Umbilical cord (tissue), 2 donors: ENCODE data around the gene DNM3. TPM values are rescaled to one million over a fixed set of nuclear protein-coding genes. Genes with fewer than 3 reads are reported as not detected.
"Not testable (repeated sequence)": the region's sequence is repeated elsewhere in the genome, so short reads cannot be mapped to it uniquely, and the experiment has no call there.

Experiments
- DNase-seq: peaks from one replicate; pipeline ENCODE4 v3.0.0-alpha.2; 2015; ENCODE audit warnings: low spot score
- total RNA-seq: library from RNA; depleted of rRNA; stranded (reverse); fragments of >200 nt; gene quantifications from one replicate; pipeline ENCODE4 v1.2.3, GENCODE V29; 2014; ENCODE audit warnings: low replicate concordance; ENCODE audit not compliant: insufficient read depth

Gene DNM3
- total RNA-seq, 1 donor from 2014 or later, result 6.7 TPM

DNA sequence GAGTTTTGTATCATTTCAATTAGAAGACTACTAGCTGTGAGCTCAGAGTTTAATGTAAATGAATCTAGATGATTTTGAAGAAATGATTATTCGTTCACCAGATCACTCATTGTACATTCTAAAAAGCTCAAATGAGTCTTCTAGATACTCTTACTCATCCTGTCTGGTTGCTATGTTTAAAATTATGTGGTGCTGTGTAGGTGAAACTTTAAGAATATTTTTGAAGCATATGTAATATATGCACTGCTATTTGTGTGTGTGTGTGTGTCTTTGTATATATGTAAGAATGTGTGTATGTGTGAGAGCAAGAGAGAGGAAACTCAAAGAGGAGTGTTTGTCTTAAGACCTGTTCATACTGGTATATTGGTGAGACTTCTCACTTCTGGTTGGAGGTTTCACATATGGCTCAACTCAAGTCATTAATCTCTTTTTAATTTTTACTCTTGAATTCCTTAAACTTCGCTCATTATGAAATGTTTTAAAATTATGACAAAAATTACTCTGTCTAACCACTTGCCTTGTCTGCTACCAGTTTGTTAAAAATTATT lies 570.6 kb downstream of the DNM3 start:
- no peak for DNase-seq

DNA sequence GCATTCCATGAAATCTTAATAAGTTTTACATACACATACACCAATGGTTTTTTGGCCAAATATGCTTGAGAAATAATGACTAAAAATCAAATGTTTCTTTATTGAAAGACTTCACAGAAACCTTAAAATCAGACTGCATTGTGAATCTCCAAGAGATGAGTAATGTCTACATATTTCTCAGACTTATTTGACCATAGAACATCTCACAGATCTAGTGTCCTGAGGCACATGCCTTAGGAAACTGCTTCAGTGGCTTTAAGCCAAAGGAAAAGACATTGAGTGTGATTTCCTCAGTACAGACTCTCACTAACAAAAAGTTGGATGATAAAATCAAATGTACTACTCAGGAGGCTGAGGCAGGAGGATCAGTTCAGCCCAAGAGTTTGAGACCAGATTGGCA lies 573.0 kb downstream of the DNM3 start:
- no peak for DNase-seq

DNA sequence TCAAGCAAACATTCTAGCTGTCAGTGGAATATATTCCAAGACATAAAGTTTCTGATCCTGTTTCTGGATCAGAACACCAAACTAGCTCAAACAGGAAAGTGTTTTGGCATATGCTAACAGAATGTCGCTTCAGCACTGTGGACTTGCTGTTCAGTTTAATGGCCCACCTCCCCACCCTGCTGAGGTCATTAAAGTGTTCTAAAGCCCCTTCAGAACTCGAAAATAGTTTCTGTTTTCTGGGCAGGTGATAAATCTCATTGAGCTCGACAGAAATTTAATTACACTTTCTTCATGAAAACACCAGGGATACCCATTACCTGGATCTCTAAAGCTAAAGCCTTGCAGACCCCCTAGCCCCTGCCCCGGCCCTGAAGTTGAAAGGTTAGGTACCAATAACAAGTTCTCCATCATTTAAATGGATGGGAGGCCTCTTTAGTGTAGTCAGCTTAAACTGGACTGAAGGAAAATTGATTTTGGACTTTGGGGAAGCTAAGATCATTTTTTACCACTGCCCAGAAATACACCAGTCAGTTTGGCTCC lies 575.3 kb downstream of the DNM3 start:
- DNase-seq, result no peak

DNA sequence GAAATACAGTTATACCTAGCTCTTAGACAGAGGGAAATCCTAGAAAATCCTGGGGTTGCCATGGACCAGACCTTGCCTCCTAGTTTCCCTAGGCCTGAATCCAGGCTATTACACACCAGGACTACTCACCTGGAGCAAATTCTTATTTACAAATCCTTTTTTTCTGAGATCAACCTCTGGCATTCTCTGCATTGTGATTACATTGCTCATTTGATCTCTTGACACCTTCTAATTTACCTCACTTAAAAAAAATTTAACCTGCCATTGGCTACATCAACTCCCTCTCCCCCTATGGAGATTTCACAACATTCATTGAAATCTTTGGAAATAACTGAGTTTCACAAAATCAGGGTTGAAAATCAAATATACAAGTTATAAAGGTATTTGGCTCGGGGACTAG lies 576.3 kb downstream of the DNM3 start:
- no peak for DNase-seq

GRCh38 chr1:172420385-172420784 lies 579.1 kb downstream of the DNM3 start, which contains the start of gene C1orf105:
C1orf105 (plus strand) TSS chr1:172420685; CDS start chr1:172420886, 201 bp downstream.
- DNase-seq, result no peak

GRCh38 chr1:172421974-172422604 lies 580.8 kb downstream of the DNM3 start:
- DNase-seq, result no peak

GRCh38 chr1:172423336-172423735 lies 582.0 kb downstream of the DNM3 start:
- DNase-seq, result no peak

DNA sequence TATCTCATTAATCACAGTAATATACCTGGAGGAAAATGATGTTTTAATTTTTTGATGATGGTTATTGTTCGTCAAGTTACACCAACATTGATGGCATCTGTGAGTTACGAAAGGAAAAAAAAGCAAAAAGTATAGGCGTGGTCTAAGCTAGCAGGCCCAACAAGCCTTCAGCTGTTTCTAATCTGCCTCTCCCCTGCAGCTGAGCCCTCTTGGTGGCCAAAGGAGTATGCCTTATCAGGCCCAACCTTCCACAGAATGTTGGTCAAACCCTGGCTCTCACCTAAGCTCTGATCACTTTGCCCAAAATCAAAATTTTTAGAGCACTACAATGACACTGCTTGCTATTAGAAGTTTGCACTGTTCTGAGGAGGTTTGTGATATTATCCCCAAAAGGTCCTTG lies 584.0 kb downstream of the DNM3 start:
- no peak for DNase-seq

- DNase-seq, result no peak
These were observed 585.9 kb downstream of the DNM3 start for GRCh38 chr1:172427191-172427590.

DNA sequence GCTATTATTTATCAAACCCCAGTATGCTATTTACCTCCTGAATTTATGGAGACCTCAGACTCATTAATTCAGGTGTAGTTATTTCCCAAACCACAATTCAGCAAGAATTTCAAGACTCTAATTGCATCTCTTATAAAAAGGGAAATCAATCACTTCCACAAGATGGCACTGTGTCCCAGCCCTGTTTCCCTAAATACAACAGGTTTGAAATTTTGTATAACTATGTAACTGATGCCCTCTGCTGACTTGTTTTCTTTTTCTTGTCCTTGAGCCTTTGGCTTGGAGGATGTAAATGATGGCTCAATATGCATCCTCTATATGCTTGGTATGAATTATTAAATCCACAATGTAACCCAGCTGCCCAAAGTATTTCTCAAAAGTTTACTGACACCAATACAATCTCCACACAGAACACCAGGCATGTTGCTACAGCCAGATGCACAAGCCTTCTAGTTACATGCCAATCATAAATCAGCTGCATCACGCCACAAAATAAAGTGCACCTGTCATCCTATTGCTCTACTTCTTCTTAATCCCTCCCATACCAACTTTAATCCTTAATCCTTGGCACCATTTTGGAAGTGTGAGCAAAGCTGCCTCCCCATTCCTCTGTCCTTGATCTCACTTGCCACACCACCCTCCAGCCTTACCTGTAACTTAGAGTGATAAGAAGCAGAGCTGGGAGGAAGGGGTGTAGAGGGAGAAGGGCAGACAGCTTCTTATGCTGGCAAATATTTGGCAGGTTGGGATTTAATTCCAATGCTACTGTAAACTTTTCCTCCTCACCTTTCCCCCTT lies 588.2 kb downstream of the DNM3 start:
- peak; percentile 83 for DNase-seq

GRCh38 chr1:172430128-172430454 lies 588.8 kb downstream of the DNM3 start:
- no peak for DNase-seq

DNA sequence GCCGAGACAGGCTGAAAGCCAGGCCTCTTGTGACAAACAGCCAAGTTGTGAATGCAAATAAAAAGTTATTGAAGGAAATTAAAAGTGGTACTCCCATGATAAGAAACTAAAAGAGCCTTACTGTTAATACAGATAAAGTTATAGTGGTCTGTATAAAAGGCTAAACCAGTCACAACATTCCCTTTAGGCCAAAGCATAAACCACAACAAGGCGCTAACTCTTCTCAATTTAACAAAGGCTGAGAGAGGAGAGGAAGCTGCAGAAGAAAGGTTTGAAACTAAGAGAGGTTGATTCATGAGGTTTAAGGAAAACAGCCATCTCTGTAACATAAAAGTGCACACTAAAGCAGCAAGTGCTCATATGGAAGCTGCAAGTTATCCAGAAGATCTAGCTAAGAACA lies 589.9 kb downstream of the DNM3 start:
- no peak for DNase-seq

DNA sequence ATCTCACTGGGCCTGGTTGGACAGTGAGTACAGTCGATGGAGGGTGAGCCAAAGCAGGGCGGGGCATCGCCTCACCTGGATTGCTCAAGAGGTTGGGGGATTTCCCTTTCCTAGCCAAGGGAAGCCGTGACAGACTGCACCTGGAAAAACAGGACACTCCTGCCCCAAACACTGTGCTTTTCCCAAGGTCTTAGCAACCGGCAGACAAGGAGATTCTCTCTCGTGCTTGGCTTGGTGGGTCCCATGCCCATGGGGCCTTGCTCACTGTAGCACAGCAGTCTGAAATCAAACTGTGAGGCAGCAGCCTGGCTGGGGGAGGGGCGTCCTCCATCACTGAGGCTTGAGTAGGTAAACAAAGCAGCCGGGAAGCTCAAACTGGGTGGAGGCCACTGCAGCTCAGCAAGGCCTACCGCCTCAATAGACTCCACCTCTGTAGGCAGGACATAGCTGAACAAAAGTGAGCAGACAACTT lies 590.5 kb downstream of the DNM3 start:
- DNase-seq, result no peak

GRCh38 chr1:172437183-172437582 lies 595.9 kb downstream of the DNM3 start:
- not testable (repeated sequence) for DNase-seq

GRCh38 chr1:172442404-172442803 lies 601.1 kb downstream of the DNM3 start:
- DNase-seq, result no peak

GRCh38 chr1:172442843-172443565 lies 601.7 kb downstream of the DNM3 start:
- no peak for DNase-seq

DNA sequence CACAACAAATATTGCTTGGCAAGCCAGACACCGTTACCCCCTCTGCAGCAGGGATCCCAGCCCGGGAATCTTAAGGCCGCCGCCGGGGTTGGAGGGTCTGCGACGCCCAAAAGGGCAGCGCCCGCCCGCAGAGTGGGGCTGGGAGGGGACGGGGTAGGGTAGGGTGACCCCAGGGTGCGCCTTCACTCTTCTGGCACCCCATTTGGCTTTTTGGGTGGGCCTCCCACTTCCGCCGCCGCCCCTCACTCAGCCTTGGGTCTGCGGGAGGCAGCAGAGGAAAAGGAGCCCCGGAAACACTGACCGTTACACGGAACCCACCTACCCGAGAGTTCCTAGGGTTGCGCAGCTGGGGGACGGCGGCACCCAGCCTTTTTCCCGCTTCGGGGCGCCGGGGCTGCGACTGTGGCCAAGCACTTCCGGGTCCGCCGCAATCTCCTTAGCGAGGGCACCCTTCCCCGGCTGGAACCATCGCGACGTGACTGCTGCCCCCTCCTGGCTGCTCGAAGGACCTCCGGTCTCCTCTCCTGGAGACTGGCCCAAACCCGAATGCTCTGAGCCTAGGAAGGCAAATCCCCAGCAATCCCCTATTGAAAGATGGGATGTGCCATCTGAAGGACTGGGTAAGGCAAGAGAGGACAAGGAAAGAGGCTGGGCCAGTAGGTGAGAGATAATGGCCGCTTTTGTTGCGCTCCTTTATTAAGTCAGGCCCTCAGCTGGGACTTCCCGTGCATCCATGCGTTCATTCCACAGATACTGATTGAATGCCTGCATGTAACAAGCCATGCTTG lies 602.6 kb downstream of the DNM3 start, which contains the start of gene PIGC:
Gene PIGC (minus strand): TSS at position 404 of the 788 bp plus-strand sequence. CDS start 1,447 bp downstream, outside the sequence.
- DNase-seq, result peak; percentile 91

DNA sequence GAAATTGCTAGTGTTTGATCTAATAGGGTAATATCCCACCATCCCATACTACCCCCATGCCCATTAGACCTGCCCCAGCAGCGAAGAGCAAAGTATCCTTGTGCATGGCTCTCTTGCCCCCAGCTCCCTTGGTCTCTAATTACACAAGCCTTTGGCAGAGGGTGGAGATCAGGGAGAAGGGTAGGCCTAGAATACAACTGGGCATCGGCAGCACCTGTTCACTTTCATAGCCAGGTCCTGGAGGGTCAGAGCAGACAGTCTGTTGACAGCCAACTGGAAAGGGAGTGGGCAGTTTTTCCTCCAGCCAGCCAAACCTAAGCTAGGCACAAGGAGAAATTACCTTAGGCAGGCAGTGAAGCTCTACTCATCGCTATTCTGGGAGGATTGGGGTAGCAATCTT lies 605.2 kb downstream of the DNM3 start:
- no peak for DNase-seq

DNA sequence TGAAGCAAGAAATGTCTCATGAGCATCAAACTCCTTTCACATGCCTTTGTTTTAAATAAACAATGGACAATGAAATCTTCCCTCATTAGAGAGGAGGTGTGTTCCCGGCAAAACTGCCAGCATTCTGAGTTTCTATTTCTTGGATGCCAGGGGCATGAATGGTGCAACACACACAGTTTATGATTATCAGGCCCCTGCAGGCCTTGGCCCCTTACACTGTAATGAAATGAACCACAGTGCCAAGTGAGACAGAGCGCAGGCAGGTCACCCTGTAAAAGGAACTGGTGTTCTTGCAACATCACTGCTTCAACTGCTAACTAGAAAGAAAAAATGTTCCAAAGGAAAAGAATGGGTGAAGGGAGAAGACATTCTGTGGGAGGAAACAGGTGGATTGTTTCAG lies 606.3 kb downstream of the DNM3 start:
- DNase-seq, result no peak

GRCh38 chr1:172448995-172449584 lies 607.8 kb downstream of the DNM3 start:
- DNase-seq, result no peak
